ENCODE measurements around the gene MYO1D.

The MYO1D gene

GRCh38 chr17:32520104-32520701 is 356.7 kb downstream of the MYO1D start:
- H3K4me3 ChIP-seq (replicated peaks; ENCODE audit: low read depth, low read length) = peak overlapping the region; percentile 29; the same call in 1 of the 2 replicates
- no peak for TF ChIP-seq CTCF (IDR thresholded peaks at IDR 0.05; ENCODE audit: low read depth, low read length, missing control alignments)
- DNase-seq (ENCODE audit: extremely low read depth, low read depth) = no peak

DNA sequence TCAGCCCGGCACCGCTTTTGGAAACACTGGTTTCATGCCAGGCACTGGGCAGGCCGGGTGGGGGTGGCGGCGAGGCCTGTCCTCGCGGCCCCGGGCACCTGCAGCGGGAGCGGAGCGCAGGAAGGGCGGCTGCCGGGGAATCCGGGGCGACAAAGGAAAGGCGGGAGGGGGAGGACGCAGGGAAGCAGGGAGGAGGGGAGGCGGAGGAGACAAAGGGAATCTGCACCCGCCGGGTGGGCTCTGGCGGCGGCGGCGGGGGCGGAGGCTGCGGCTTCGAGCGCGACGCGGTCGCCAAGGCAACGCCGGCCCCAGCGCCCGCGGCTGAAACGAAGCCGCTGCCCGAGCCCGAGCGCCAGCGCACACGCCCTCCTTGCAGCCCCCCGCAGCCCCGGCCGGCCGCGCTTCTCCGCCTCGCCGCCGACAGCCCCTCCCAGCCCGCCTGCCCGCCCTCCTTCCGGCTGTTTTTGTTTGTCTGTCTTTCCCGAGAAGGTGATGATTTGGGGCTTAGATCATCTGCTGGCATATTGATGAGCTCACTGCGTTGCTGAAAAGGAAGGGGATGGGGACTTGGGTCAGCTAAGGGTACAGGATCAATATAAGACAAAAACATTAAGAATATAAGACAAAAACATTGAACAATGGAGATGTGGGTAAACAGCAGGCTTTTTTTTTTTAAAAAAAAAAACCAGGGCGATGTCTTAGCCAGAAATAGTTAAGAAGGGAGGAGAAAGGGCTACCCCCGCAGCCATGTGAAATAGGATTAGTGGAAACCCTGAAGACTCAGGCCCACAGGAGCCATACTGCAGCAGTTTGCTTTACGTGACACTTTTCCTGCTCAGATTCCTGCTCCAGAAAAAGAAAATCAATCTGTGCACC is 357.5 kb downstream of the MYO1D start:
- TF ChIP-seq CTCF (IDR thresholded peaks at IDR 0.05; ENCODE audit: low read depth, low read length, missing control alignments) = no peak
- no peak for DNase-seq (ENCODE audit: extremely low read depth, low read depth)
- peak overlapping the region; percentile 29 for H3K4me3 ChIP-seq (replicated peaks; ENCODE audit: low read depth, low read length)

GRCh38 chr17:32518646-32519227 is 358.2 kb downstream of the MYO1D start:
- DNase-seq (ENCODE audit: extremely low read depth, low read depth) = no peak
- TF ChIP-seq CTCF (IDR thresholded peaks at IDR 0.05; ENCODE audit: low read depth, low read length, missing control alignments) = no peak
- H3K4me3 ChIP-seq (replicated peaks; ENCODE audit: low read depth, low read length) = peak overlapping the region; percentile 29

GRCh38 chr17:32517982-32518381 is 358.9 kb downstream of the MYO1D start:
- no peak overlapping the region for H3K4me3 ChIP-seq (replicated peaks; ENCODE audit: low read depth, low read length)
- TF ChIP-seq CTCF (IDR thresholded peaks at IDR 0.05; ENCODE audit: low read depth, low read length, missing control alignments) = no peak
- no peak for DNase-seq (ENCODE audit: extremely low read depth, low read depth)

DNA sequence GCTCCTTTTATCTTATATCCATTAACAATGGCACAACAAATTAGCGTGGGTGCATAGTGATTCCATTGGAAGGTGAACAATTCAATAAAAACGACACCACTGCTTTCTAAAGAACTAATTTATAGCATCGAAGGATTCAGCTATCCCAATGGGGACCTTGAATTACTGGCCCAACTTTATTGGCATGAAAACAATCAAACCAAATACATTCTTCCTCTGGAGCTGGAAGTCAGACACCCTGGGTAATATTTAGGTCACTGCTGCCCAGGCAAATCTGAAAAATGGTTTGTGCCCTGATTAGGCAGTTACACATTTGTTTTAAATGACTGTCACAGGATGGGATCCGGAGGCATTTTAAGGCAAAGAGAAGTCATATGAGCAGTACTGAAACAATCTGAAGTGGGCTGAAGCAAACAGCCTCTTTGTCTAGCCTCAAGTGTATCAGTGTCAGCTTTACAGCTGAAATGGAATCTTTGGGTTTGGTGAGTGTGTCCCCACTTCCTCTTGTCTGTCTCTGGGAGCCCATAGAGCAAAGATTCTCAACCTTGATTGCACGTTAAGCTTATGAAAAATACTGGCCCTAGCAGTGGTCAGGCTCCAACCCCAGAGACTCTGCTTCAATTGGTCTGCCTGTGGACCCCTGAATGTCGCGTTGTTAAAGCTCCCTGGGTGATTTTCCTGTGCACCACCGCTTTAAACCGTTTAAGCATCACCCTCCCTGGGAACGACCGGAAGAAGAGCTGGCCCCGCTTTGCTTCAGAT is 359.8 kb downstream of the MYO1D start:
- no peak overlapping the region for H3K4me3 ChIP-seq (replicated peaks; ENCODE audit: low read depth, low read length)
- no peak for TF ChIP-seq CTCF (IDR thresholded peaks at IDR 0.05; ENCODE audit: low read depth, low read length, missing control alignments)
- no peak for DNase-seq (ENCODE audit: extremely low read depth, low read depth)

- DNase-seq (ENCODE audit: extremely low read depth, low read depth) = no peak
- no peak for TF ChIP-seq CTCF (IDR thresholded peaks at IDR 0.05; ENCODE audit: low read depth, low read length, missing control alignments)
- H3K4me3 ChIP-seq (replicated peaks; ENCODE audit: low read depth, low read length) = no peak overlapping the region
Observed at GRCh38 chr17:32516450-32516849, 360.5 kb downstream of the MYO1D start.
